Head of caudate nucleus (tissue), 42 donors: Measurements from ENCODE around the gene CDKL5.
"Not testable (repeated sequence)": the region's sequence is repeated elsewhere in the genome, so short reads cannot be mapped to it uniquely, and the experiment has no call there.

Experiments
- DNase-seq, 42 donors: peaks; one replicate each; pipeline versions ENCODE4 v3.0.0 to v3.0.0-alpha.2; 2020 to 2021; ENCODE audit warnings: mixed read lengths in 7 of 42
- intact Hi-C: fragments of 100-400 bp; cut with DNase I; formaldehyde crosslinking; loops from one replicate; pipeline ENCODE4 v1.15.0; 2022

Gene CDKL5

GRCh38 chrX:18425199-18426003, at the start of gene CDKL5:
CDKL5 (plus strand) TSS chrX:18425608; CDS start chrX:18507097, 81,489 bp downstream.
- intact Hi-C loops: no loop called here
- peak; percentile 90 to 98 (median 97) for DNase-seq

GRCh38 chrX:18377796-18378195, 47.6 kb upstream of the CDKL5 start:
- intact Hi-C loops: no loop called here
- DNase-seq: peak in 10 of 42 donors; percentile 2 to 48 (median 17)

DNA sequence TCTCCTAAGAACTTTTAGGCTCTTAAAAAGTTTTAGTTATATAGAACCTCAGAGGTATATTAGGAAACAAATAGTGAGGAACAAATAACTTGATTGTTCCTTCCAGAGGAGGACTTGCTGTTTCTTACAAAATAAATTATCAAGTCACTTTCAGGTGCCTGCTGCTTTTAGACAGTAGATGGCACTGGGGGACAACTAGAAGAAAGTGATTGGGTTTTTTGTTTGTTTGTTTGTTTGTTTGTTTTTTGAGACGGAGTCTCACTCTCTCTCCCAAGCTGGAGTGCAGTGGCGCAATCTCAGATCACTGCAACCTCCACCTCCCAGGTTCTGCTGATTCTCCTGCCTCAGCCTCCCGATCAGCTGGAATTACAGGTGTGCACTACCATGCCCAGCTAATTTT, 35.4 kb upstream of the CDKL5 start:
- intact Hi-C loops: loop anchor here (5.0 to 10.0 kb wide), 2 partner anchors 505 to 947 kb away; no protein-coding TSS in a partner anchor
- DNase-seq: no peak

GRCh38 chrX:18390941-18391538, 34.4 kb upstream of the CDKL5 start:
- DNase-seq: peak; percentile 15 to 87 (median 62)
- intact Hi-C loops: loop anchor here (5.0 to 10.0 kb wide), 2 partner anchors 504 to 946 kb away; no protein-coding TSS in a partner anchor

- no peak for DNase-seq
These were observed 30.9 kb upstream of the CDKL5 start for GRCh38 chrX:18394477-18394876.

GRCh38 chrX:18401848-18402213, 23.6 kb upstream of the CDKL5 start:
- no peak for DNase-seq
- intact Hi-C loops: no loop called here

More at GRCh38 chrX:18394477-18394876, 30.9 kb upstream of the CDKL5 start:
- intact Hi-C loops: loop anchor here (5.0 to 10.0 kb wide), 2 partner anchors 500 to 943 kb away; no protein-coding TSS in a partner anchor

DNA sequence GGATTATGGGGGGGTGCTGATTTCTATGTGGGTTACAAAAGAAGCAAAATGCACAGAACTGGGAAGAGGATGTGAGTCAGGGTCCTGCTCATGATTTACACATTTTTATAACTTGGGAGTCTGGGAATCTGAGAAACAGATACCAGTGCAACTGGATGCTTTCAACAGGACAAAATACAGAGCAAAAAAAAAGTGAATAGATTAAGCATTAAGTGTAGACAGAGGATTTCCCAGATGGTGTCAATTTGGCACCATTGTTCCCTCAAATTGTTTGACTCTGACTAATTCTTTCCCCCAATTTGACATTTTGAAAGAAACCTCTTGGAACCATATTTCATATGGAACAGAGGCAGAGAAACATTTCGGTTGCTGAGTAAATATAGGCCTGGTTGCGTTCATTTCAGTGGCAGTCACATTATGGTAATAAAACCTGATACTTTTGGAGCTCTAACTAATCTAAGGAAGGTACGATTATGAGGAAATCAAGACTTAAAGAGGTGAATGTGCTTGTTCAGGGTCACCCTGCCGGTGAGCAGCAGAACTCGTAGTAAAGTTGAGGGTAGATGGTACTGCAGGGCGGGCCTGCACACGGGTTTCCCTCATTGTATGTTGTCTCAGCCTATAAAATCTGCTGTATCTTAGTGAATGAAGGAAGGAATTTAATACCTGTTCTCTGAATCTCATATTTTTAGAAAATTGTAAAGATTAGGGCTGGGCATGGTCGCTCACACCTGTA, 18.7 kb upstream of the CDKL5 start:
- intact Hi-C loops: no loop called here

GRCh38 chrX:18410038-18410437, 15.4 kb upstream of the CDKL5 start:
- intact Hi-C loops: no loop called here
- DNase-seq: peak in 16 of 42 donors; percentile 3 to 65 (median 31)

More for the DNA sequence above, 18.7 kb upstream of the CDKL5 start:
- no peak for DNase-seq

DNA sequence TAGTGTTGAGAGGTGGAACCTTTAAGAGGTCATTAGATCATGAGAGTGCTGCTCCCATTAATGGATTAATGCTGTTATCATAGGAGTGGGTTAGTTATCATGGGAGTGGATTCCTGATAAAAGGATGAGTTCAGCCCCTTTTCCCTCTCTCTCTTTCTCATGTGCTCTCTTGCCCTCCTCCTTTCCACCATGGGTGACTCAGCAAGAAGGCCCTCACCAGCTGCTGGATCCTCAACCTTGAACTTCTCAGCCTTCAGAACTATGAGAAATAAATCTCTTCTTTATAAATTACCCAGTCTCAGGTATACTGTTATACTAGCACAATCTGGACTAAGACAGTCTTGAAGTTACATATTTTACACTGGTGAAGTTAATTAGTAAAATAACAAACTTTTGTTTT, 10.0 kb upstream of the CDKL5 start:
- intact Hi-C loops: no loop called here
- DNase-seq: no peak

- intact Hi-C loops: no loop called here
- no peak for DNase-seq
These were observed 3.1 kb upstream of the CDKL5 start for GRCh38 chrX:18422325-18422724.

- no peak for DNase-seq
- intact Hi-C loops: no loop called here
These were observed 2.5 kb upstream of the CDKL5 start for GRCh38 chrX:18422886-18423285.

DNA sequence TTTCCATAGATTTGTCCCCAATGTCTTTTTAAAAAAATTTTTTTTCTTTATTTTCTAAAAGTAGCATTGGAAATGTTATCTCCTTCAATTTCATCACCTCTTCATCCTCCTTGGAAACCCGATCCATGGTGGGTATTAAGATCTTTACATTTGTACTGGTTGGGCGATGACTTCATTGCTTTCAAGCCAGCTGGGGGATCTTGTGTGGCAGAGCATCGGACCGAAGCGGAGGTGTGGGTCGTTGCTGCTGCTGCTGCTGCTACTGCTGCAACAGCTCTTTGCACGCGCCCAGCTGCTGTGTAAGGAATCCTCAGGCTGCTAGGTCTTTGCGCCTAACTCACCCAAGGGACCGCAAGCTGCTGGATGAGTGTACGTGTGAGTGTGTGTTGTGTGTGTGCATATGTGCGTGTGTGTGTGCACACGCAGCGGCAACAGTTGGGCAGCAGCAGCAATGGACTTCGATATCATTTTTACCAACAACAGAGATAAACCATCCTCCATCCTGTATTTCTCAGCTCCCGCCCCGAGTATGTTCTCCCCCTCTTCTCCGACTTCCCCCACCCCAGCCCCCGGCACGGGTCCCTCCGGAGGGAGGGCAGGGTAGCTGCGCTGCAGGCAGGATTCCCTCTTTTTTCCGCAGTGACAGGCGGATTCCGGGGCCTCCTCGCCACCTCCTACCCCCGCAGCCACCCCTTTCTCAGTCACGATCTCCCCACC, 768 bp upstream of the CDKL5 start:
- DNase-seq: peak in 39 of 42 donors; percentile 4 to 63 (median 32)
- intact Hi-C loops: no loop called here

- peak in 7 of 42 donors; percentile 2 to 35 (median 19) for DNase-seq
- intact Hi-C loops: no loop called here
These were observed 554 bp downstream of the CDKL5 start for GRCh38 chrX:18426004-18426320.

GRCh38 chrX:18428006-18428405, 2.6 kb downstream of the CDKL5 start:
- intact Hi-C loops: no loop called here
- DNase-seq: peak in 1 of 42 donors; percentile 6

DNA sequence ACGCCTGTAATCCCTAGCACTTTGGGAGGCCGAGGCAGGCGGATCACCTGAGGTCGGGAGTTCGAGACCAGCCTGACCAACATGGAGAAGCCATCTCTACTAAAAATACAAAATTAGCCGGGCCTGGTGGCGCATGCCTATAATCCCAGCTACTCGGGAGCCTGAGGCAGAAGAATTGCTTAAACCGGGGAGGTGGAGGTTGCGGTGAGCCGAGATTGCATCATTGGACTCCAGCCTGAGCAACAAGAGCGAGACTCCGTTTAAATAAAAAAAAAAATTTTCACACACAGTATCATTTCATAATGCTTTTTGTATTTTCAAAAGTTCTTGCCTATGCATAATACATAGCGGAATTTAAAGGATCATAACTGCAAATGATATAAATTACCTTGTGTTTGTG, 7.9 kb downstream of the CDKL5 start:
- intact Hi-C loops, DNase-seq: not testable (repeated sequence)

DNA sequence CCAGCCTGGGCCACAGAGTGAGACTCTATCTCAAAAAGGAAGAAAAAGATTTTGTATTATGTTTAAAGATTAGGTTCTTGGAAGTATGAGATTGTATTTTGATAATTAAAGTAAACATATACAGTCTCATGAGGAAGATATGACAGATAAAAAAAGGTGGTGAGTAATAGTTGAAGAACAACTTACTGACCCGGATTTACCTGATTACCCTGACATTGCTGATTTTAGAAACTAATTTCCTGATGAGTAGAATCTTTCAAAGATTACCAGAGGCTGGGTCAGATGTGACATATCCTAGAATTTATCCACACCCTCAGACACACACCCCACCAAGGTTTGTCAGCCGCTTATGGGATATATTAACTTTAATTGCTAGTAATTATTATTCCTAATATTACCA, 9.5 kb downstream of the CDKL5 start:
- intact Hi-C loops: no loop called here
- no peak for DNase-seq

GRCh38 chrX:18436017-18436416, 10.6 kb downstream of the CDKL5 start:
- intact Hi-C loops: no loop called here
- no peak for DNase-seq

GRCh38 chrX:18440835-18441234, 15.4 kb downstream of the CDKL5 start:
- intact Hi-C loops: no loop called here
- DNase-seq: no peak

DNA sequence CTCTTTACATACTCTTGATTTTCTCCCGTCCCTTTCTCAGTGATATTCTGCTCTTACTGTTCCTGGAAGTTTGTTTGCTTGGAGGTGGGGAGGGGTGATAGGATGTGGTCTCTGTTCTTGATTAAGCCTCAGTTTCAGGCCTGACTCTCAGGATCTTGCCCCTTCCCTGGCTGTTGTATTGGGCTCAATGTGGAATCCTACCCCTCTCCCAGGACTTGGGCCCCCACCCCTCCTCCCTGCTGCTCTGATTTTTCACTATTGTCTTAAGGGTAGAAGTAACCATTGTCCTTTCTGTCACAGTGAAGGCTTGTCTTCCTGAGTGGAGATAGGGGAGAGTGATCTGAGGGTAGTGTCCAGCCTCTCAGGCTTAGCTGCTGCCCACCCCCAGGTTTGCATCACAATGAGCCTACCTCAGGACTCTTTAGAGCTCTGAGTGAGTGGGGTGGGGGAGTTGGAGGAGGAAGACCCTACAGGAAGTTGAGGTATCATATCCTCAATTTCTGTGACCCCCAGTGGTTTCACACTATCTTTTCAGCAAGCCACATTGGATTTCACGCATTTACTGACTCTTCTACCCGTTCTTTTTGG, 16.5 kb downstream of the CDKL5 start:
- DNase-seq: no peak
- intact Hi-C loops: no loop called here
